Heart right ventricle (tissue), 16 donors: Measurements from ENCODE around the gene GRIK4. TPM values are rescaled to one million over a fixed set of nuclear protein-coding genes. Genes with fewer than 3 reads are reported as not detected.

ENCODE experiments used
- ATAC-seq, 8 donors: fragments of 200-7000 bp; cut with Tn5 transposase; one replicate each; pipeline ENCODE4 v1.9.1; 2020; ENCODE audit warnings: mild to moderate bottlenecking in 8 of 8, moderate library complexity in 8 of 8, moderate number of reproducible peaks in 1 of 8
- DNase-seq, 2 donors: peaks; one replicate each; pipeline ENCODE4 v3.0.0-alpha.2; 2020
- H3K27ac ChIP-seq, 10 donors: fragments of 200-600 bp; sonication (generic) in 2 of 10; one replicate each; pipeline versions ENCODE4 v1.5.0 to v1.8.0; 2020 to 2022; ENCODE audit warnings: mild to moderate bottlenecking in 3 of 10
- H3K27me3 ChIP-seq, 7 donors: fragments of 200-600 bp; one replicate each; pipeline ENCODE4 v1.8.0; 2021 to 2022; ENCODE audit warnings: mild to moderate bottlenecking in 2 of 7
- H3K36me3 ChIP-seq, 9 donors: fragments of 200-600 bp; sonication (generic) in 1 of 9; one replicate each; pipeline versions ENCODE4 v1.5.0 to v1.8.0; 2020 to 2022; ENCODE audit warnings: mild to moderate bottlenecking in 2 of 9
- H3K4me1 ChIP-seq, 9 donors: fragments of 200-600 bp; sonication (generic) in 1 of 9; one replicate each; pipeline versions ENCODE4 v1.5.0 to v1.8.0; 2020 to 2022; ENCODE audit warnings: mild to moderate bottlenecking in 4 of 9
- H3K4me3 ChIP-seq, 10 donors: fragments of 200-600 bp; sonication (generic) in 2 of 10; one replicate each; pipeline versions ENCODE4 v1.5.0 to v1.8.0; 2020 to 2022; ENCODE audit warnings: mild to moderate bottlenecking in 7 of 10, moderate library complexity in 2 of 10
- H3K9me3 ChIP-seq, 11 donors: fragments of 200-600 bp in 10 of 11; sonication (generic) in 2 of 11; one replicate each; pipeline versions ENCODE4 v1.5.0 to v1.8.0; 2013 to 2022; ENCODE audit warnings: mild to moderate bottlenecking in 2 of 11, control low read depth in 1 of 11, moderate library complexity in 1 of 11
- WGBS, 2 donors: extraction: QIAGEN DNeasy Blood & Tissue Kit; methylation state at CpG; one replicate each; pipeline ENCODE4 v1.1.7; 2013; ENCODE audit warnings: inconsistent platforms in 1 of 2; 5-methylcytosine and 5-hydroxymethylcytosine counted together
- intact Hi-C, 10 donors: fragments of 100-400 bp; cut with DNase I; formaldehyde crosslinking; loops; one replicate each; pipeline versions ENCODE4 v1.11.1 to v1.14.2; 2022
- polyA plus RNA-seq, 2 donors: library from polyadenylated mRNA; stranded (reverse); fragments of 200-250 nt; gene quantifications; one replicate each; pipeline ENCODE4 v1.2.3, GENCODE V29; 2013
- total RNA-seq, 10 donors: library from RNA; stranded (reverse); fragmentation: NEBNext Ultra II Directional in 3 of 10; extraction: Animal tissue kit (Norgen Biotek cat#: 25700) in 3 of 10; gene quantifications; one replicate each; pipeline versions ENCODE4 v1.2.1 to v1.2.4, GENCODE V29; 2021 to 2023
- TF ChIP-seq, protein P1 (sequence below), 9 donors: fragments of 200-600 bp; sonication (generic) in 2 of 9; IDR thresholded peaks; one replicate each; pipeline versions ENCODE4 v1.5.0 to v1.8.0; 2021 to 2022; ENCODE audit warnings: antibody characterized with exemption in 9 of 9, mild to moderate bottlenecking in 5 of 9, moderate library complexity in 1 of 9
- donor health status: Arrhythmogenic right ventricular cardiomyopathy.
- donor health status: ischemic (EF 13 %, LVEDD 7.1; RV severe dilation, severe dysfunction).
- donor health status: healthy with polysubstance abuse.
- donor health status: DM: no; HTN: yes; CAD: no.
- donor health status: DM: no; HTN: no; CAD: no.
- donor health status: ischemic (EF 25% LVEDD 6.9; RV normal size, moderate dysfunction).
- donor health status: ischemic (EF 25% LVEDD 5.7; RV mildly dilated, moderate dysfunction).
- donor health status: healthy.
- donor health status: DM: yes; HTN: yes; CAD: no.
- donor health status: Ischemic cardiomyopathy.
- donor health status: ischemic (EF 35%, LVEDD 5.7; RV mildly dilated, moderate dysfunction).
- donor health status: nonischemic (EF 11% LVEDD 7.7; RV severe dilation, severe dysfunction).
- donor health status: DM: yes; HTN: yes; CAD: no.
- donor health status: PGD.
- donor health status: ischemic (EF 29% LVEDD 5.4; RV normal size, mild dysfunction).
- donor health status: nonischemic (EF 23%, LVEDD 6.1; RV moderate dilation, normal function).

The GRIK4 gene
- total and polyA plus RNA-seq, 12 donors: 0.01 to 0.85 (median 0.37) TPM; not detected in 6

DNA sequence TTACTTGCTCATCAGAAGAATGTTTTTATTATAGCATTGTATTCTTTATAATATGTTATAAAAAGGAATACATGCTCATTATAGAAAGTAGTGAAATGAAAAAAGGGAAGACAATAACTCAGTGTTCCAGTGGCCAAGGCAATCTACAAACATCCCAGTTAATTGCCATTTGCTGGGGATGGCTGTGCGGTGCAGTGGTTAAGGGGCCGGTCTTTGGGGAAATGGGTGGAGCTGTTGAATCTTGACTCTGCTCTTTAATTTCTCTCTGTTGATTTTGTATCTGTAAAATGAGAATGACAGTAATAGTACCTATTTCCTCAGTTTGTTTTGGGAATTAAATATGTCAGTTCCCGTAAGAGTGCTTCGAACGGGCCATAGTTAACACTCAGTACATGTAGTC is 299.7 kb downstream of the GRIK4 start:
- WGBS, 2 donors: 95% methylated on average over 5 of the region's 5 CpGs
- Histone ChIP-seq H3K4me3 (no peak overlapping the region), H3K27me3 (peaks cover 0 to 47% (median 17%) of the 10 kb centered on the region in 7 donors), H3K27ac (no peak overlapping the region), H3K9me3 (no peaks in the 10 kb centered on the region), H3K4me1 (no peaks in the 10 kb centered on the region), H3K36me3 (no peaks in the 10 kb centered on the region)
- DNase-seq (no peak), ATAC-seq (no peak)
- TF ChIP-seq, protein P1, sequence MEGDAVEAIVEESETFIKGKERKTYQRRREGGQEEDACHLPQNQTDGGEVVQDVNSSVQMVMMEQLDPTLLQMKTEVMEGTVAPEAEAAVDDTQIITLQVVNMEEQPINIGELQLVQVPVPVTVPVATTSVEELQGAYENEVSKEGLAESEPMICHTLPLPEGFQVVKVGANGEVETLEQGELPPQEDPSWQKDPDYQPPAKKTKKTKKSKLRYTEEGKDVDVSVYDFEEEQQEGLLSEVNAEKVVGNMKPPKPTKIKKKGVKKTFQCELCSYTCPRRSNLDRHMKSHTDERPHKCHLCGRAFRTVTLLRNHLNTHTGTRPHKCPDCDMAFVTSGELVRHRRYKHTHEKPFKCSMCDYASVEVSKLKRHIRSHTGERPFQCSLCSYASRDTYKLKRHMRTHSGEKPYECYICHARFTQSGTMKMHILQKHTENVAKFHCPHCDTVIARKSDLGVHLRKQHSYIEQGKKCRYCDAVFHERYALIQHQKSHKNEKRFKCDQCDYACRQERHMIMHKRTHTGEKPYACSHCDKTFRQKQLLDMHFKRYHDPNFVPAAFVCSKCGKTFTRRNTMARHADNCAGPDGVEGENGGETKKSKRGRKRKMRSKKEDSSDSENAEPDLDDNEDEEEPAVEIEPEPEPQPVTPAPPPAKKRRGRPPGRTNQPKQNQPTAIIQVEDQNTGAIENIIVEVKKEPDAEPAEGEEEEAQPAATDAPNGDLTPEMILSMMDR (IDR thresholded peaks at IDR 0.05): no peak
- intact Hi-C loops: no loop called here

DNA sequence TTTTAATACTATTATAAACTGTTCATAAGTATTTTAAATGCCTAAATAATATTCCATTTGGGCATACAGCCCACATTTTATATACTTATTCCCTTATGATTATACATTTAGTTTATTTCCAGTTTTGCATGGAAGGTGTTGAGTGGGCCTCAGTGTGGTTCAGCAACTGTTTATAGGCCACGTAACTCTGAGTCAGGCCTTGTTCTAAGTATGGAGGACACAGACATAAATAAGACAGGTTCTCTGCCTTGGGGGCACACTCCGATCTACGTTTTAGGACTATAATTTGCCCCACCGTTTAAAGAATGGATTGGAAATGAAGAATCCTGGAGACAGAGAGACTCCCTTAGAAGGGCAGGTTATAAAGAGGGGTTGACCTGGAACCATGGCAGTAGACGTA is 300.2 kb downstream of the GRIK4 start:
- TF ChIP-seq, protein P1 (IDR thresholded peaks at IDR 0.05): no peak
- Histone ChIP-seq H3K36me3 (no peaks in the 10 kb centered on the region), H3K27me3 (peaks cover 0 to 42% (median 14%) of the 10 kb centered on the region in 7 donors), H3K4me3 (no peak overlapping the region), H3K9me3 (no peaks in the 10 kb centered on the region), H3K4me1 (no peaks in the 10 kb centered on the region), H3K27ac (no peak overlapping the region)
- WGBS, 2 donors: 88 to 90% methylated on average over 5 of the region's 5 CpGs
- DNase-seq: no peak
- ATAC-seq: no peak
- intact Hi-C loops: no loop called here

- TF ChIP-seq, protein P1 (IDR thresholded peaks at IDR 0.05): no peak
- no peak for ATAC-seq
- no peak for DNase-seq
- Histone ChIP-seq H3K27me3 (peaks cover 0 to 25% (median 11%) of the 10 kb centered on the region in 7 donors), H3K27ac (no peak overlapping the region), H3K4me1 (peaks cover 0 to 5% (median 0%) of the 10 kb centered on the region in 9 donors), H3K4me3 (no peak overlapping the region), H3K36me3 (no peaks in the 10 kb centered on the region), H3K9me3 (no peaks in the 10 kb centered on the region)
- WGBS, 2 donors: 79 to 87% methylated on average over 21 of the region's 21 CpGs
- intact Hi-C loops: loop anchor here in 1 of 10 donors (5.0 kb wide), 1 partner anchor 127 kb away; no protein-coding TSS in a partner anchor
These were observed 303.2 kb downstream of the GRIK4 start for GRCh38 chr11:120814531-120815318.

GRCh38 chr11:120815319-120816100 is 304.0 kb downstream of the GRIK4 start:
- Histone ChIP-seq H3K4me3 (no peak overlapping the region), H3K27me3 (peaks cover 0 to 33% (median 11%) of the 10 kb centered on the region in 7 donors), H3K27ac (no peak overlapping the region), H3K4me1 (peaks cover 0 to 5% (median 0%) of the 10 kb centered on the region in 9 donors), H3K9me3 (no peaks in the 10 kb centered on the region), H3K36me3 (no peaks in the 10 kb centered on the region)
- TF ChIP-seq, protein P1 (IDR thresholded peaks at IDR 0.05): no peak
- 79 to 80% methylated on average over 18 of the region's 18 CpGs for WGBS, 2 donors
- DNase-seq: no peak
- ATAC-seq: no peak
- intact Hi-C loops: loop anchor here in 1 of 10 donors (5.0 kb wide), 1 partner anchor 128 kb away; no protein-coding TSS in a partner anchor
